SK-N-MC (cell line): ENCODE data around the gene DTD1.

Experiments
- EZH2 ChIP-seq: fragments of 200-600 bp; sonication (generic); IDR thresholded peaks from one replicate; pipeline ENCODE4 v1.6.1; 2017; ENCODE audit warnings: antibody characterized with exemption
- FOXP2 ChIP-seq: optimal IDR thresholded peaks from 2 replicates; pipeline ENCODE3; 2011; ENCODE audit warnings: mild to moderate bottlenecking, moderate library complexity; ENCODE audit not compliant: insufficient read depth; ENCODE audit errors: extremely low read length, control extremely low read depth
- POLR2AphosphoS5 ChIP-seq: IDR thresholded peaks from 2 replicates; pipeline ENCODE4 v1.6.1; 2012; ENCODE audit warnings: mild to moderate bottlenecking, low read depth, low read length, borderline replicate concordance

DNA sequence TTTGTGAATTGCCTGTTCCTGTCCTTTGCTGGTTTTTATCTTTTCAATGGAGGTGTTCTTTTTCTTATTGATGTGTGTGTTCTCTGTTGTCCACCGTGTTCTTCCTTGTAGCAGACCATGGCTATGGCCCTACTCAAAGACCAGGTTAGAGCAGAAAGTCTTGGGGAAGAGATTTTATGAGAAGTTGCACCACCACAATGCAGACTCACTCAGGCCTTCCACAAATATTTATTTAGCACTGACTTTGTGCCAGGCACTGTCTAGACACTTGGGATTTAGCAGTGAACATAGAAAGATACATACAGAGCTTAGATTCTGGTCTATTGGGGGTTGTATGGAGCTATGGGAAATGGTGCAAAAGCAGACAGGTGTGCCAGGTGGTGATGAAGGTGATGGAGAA, 98.8 kb downstream of the DTD1 start:
- TF ChIP-seq EZH2 (no peak), POLR2AphosphoS5 (no peak), FOXP2 (no peak)
